Neural cell (in vitro differentiated cells): ENCODE data around the gene APMAP. TPM values are rescaled to one million over a fixed set of nuclear protein-coding genes. Genes with fewer than 3 reads are reported as not detected.

Source experiments
- H2AFZ ChIP-seq: fragments of 200-600, 300-800 bp; sonication (generic), shearing (Covaris generic); 2 replicates; pipeline ENCODE4 v1.6.0; 2014; ENCODE audit warnings: low read depth, mild to moderate bottlenecking, antibody characterized with exemption, low read length, moderate library complexity
- H3F3A ChIP-seq: fragments of 200-600 bp; shearing (Covaris generic); 2 replicates; pipeline ENCODE4 v1.6.1; 2016; ENCODE audit warnings: mild to moderate bottlenecking, moderate library complexity, mixed read lengths, antibody characterized with exemption, low read length; ENCODE audit not compliant: insufficient read depth, poor library complexity, severe bottlenecking
- H3K27ac ChIP-seq: fragments of 200-600, 300-800 bp; sonication (generic), shearing (Covaris generic); 2 replicates; pipeline ENCODE4 v1.5.1; 2014; ENCODE audit warnings: mild to moderate bottlenecking, low read length, moderate library complexity
- H3K27me3 ChIP-seq: fragments of 300-800, 200-600 bp; sonication (generic), shearing (Covaris generic); 2 replicates; pipeline ENCODE4 v1.6.0; 2014; ENCODE audit warnings: mild to moderate bottlenecking, low read depth, low read length, moderate library complexity; ENCODE audit not compliant: insufficient read depth
- H3K36me3 ChIP-seq: fragments of 300-800, 200-600 bp; sonication (generic), shearing (Covaris generic); 2 replicates; pipeline ENCODE4 v1.5.1; 2014; ENCODE audit warnings: mild to moderate bottlenecking, antibody characterized with exemption, low read length, moderate library complexity; ENCODE audit not compliant: insufficient read depth
- H3K4me2 ChIP-seq: fragments of 300-800, 200-600 bp; sonication (generic), shearing (Covaris generic); 2 replicates; pipeline ENCODE4 v1.6.0; 2014; ENCODE audit warnings: mild to moderate bottlenecking, low read length
- H3K4me3 ChIP-seq: fragments of 300-800, 200-600 bp; sonication (generic), shearing (Covaris generic); 2 replicates; pipeline ENCODE4 v1.5.1; 2014; ENCODE audit warnings: mild to moderate bottlenecking, low read length, moderate library complexity
- H3K79me2 ChIP-seq: fragments of 200-600 bp; shearing (Covaris generic); replicated peaks from 2 replicates; pipeline ENCODE4 v1.6.0; 2014; ENCODE audit warnings: mild to moderate bottlenecking, low read length, moderate library complexity; ENCODE audit not compliant: insufficient read depth
- H3K9ac ChIP-seq: fragments of 300-800, 200-600 bp; sonication (generic), shearing (Covaris generic); 2 replicates; pipeline ENCODE4 v1.6.1; 2016; ENCODE audit warnings: mild to moderate bottlenecking, low read length, mixed read lengths
- H3K9me2 ChIP-seq: fragments of 200-600 bp; shearing (Covaris generic); 2 replicates; pipeline ENCODE4 v1.6.1; 2016; ENCODE audit warnings: mild to moderate bottlenecking, low read length, mixed read lengths; ENCODE audit not compliant: insufficient read depth
- H3K9me3 ChIP-seq: fragments of 200-600, 300-800 bp; sonication (generic), shearing (Covaris generic); 2 replicates; pipeline ENCODE4 v1.6.1; 2016; ENCODE audit warnings: mild to moderate bottlenecking, mixed run types, low read length, moderate library complexity, mixed read lengths
- H4K20me1 ChIP-seq: fragments of 200-600 bp; shearing (Covaris generic); 2 replicates; pipeline ENCODE4 v1.6.1; 2016; ENCODE audit warnings: mild to moderate bottlenecking, mixed run types; ENCODE audit not compliant: insufficient read depth
- CTCF ChIP-seq: fragments of 450-650 bp; IDR thresholded peaks from 2 replicates; pipeline ENCODE4 v1.5.1; 2014; ENCODE audit warnings: antibody characterized with exemption, mild to moderate bottlenecking, moderate library complexity; ENCODE audit not compliant: poor library complexity, severe bottlenecking
- EP300 ChIP-seq: fragments of 450-650 bp; conservative IDR thresholded peaks from 2 replicates; pipeline ENCODE4 v1.6.1; 2014; ENCODE audit warnings: antibody characterized with exemption, mild to moderate bottlenecking, moderate library complexity; ENCODE audit not compliant: poor library complexity, severe bottlenecking
- EZH2 ChIP-seq: fragments of 200-600, 300-800 bp; shearing (Covaris generic), sonication (generic); IDR thresholded peaks from 2 replicates; pipeline ENCODE4 v1.6.1; 2014; ENCODE audit warnings: antibody characterized with exemption, low read length, borderline replicate concordance, mild to moderate bottlenecking; ENCODE audit not compliant: insufficient read depth, poor library complexity, severe bottlenecking
- MXI1 ChIP-seq: fragments of 450-650 bp; conservative IDR thresholded peaks from 2 replicates; pipeline ENCODE4 v1.6.1; 2014; ENCODE audit warnings: antibody characterized with exemption, mild to moderate bottlenecking; ENCODE audit not compliant: poor library complexity, severe bottlenecking
- POLR2AphosphoS5 ChIP-seq: IDR thresholded peaks from 2 replicates; pipeline ENCODE4 v1.6.1; 2012
- RAD21 ChIP-seq: fragments of 450-650 bp; conservative IDR thresholded peaks from 2 replicates; pipeline ENCODE4 v1.6.1; 2014; ENCODE audit warnings: antibody characterized with exemption, mild to moderate bottlenecking, moderate library complexity
- REST ChIP-seq: IDR thresholded peaks from 2 replicates; pipeline ENCODE4 v1.6.1; 2012; ENCODE audit warnings: borderline replicate concordance
- SMC3 ChIP-seq: fragments of 450-650 bp; conservative IDR thresholded peaks from 2 replicates; pipeline ENCODE4 v1.6.1; 2014; ENCODE audit warnings: antibody characterized with exemption, mild to moderate bottlenecking, moderate library complexity; ENCODE audit not compliant: poor library complexity
- TAF1 ChIP-seq: IDR thresholded peaks from 2 replicates; pipeline ENCODE4 v1.6.1; 2012; ENCODE audit warnings: low read depth
- polyA plus RNA-seq: library from polyadenylated mRNA; depleted of rRNA; stranded (reverse); fragments of >200 nt; gene quantifications from 2 replicates; pipeline ENCODE4 v1.2.3, GENCODE V29; 2014

Gene APMAP
- polyA plus RNA-seq, 1 donor from 2014 or later, result 140 TPM

- Histone ChIP-seq H3K9ac (no peak overlapping the region), H3F3A (no peaks in the 10 kb centered on the region), H3K9me2 (no peaks in the 10 kb centered on the region), H3K4me2 (no peak overlapping the region), H3K36me3 (no peaks in the 10 kb centered on the region), H3K79me2 (no peaks in the 10 kb centered on the region), H3K27ac (no peak overlapping the region), H4K20me1 (no peaks in the 10 kb centered on the region), H3K9me3 (no peaks in the 10 kb centered on the region), H3K27me3 (no peaks in the 10 kb centered on the region), H2AFZ (no peak overlapping the region), H3K4me3 (no peak overlapping the region)
- TF ChIP-seq MXI1 (no peak), EP300 (no peak), RAD21 (no peak), TAF1 (no peak), REST (no peak), POLR2AphosphoS5 (no peak), SMC3 (no peak), CTCF (no peak), EZH2 (no peak)
Measured at GRCh38 chr20:25011831-25012241, 19.3 kb upstream of the APMAP start.

GRCh38 chr20:25011261-25011660 is 18.7 kb upstream of the APMAP start:
- H3K27ac ChIP-seq, result no peak overlapping the region
- no peaks in the 10 kb centered on the region for H3F3A ChIP-seq
- H3K9me2 ChIP-seq, result no peaks in the 10 kb centered on the region
- TF ChIP-seq EP300 (no peak), TAF1 (no peak), CTCF (no peak), SMC3 (no peak), EZH2 (no peak), RAD21 (no peak), POLR2AphosphoS5 (no peak), REST (no peak), MXI1 (no peak)
- no peaks in the 10 kb centered on the region for H3K9me3 ChIP-seq
- H3K4me3 ChIP-seq, result no peak overlapping the region
- no peak overlapping the region for H3K9ac ChIP-seq
- no peak overlapping the region for H2AFZ ChIP-seq
- H3K4me2 ChIP-seq, result no peak overlapping the region
- no peaks in the 10 kb centered on the region for H4K20me1 ChIP-seq
- no peaks in the 10 kb centered on the region for H3K79me2 ChIP-seq
- H3K27me3 ChIP-seq, result no peaks in the 10 kb centered on the region
- no peaks in the 10 kb centered on the region for H3K36me3 ChIP-seq
